Vagina (tissue), 2 donors: Measurements from ENCODE around the gene SEC22C.
A peak's percentile ranks its signal among the peaks of the same experiment; 100 is the strongest.

Experiments used
- POLR2A ChIP-seq, 2 donors: fragments of 450-650 bp; IDR thresholded peaks; one replicate each; pipeline ENCODE4 v1.6.1; 2017; ENCODE audit warnings: antibody characterized with exemption in 2 of 2, mild to moderate bottlenecking in 2 of 2, moderate library complexity in 2 of 2
- POLR2AphosphoS5 ChIP-seq, 2 donors: sonication (generic); formaldehyde crosslinking; IDR thresholded peaks; one replicate each; pipeline ENCODE4 v1.9.0; 2017; ENCODE audit warnings: antibody characterized with exemption in 2 of 2, mild to moderate bottlenecking in 2 of 2, low read depth in 1 of 2; ENCODE audit not compliant: insufficient read depth in 1 of 2
- TF ChIP-seq, protein P1 (sequence below), 3 experiments: fragments of 450-650 bp in 2 of 3; fragments of 200-600 bp in 1 of 3; sonication (generic) in 1 of 3; IDR thresholded peaks; one replicate each; pipeline ENCODE4 v1.5.1; 2017 to 2019; ENCODE audit warnings: antibody characterized with exemption in 3 of 3, mild to moderate bottlenecking in 2 of 3, moderate library complexity in 2 of 3

- TF ChIP-seq, protein P1, sequence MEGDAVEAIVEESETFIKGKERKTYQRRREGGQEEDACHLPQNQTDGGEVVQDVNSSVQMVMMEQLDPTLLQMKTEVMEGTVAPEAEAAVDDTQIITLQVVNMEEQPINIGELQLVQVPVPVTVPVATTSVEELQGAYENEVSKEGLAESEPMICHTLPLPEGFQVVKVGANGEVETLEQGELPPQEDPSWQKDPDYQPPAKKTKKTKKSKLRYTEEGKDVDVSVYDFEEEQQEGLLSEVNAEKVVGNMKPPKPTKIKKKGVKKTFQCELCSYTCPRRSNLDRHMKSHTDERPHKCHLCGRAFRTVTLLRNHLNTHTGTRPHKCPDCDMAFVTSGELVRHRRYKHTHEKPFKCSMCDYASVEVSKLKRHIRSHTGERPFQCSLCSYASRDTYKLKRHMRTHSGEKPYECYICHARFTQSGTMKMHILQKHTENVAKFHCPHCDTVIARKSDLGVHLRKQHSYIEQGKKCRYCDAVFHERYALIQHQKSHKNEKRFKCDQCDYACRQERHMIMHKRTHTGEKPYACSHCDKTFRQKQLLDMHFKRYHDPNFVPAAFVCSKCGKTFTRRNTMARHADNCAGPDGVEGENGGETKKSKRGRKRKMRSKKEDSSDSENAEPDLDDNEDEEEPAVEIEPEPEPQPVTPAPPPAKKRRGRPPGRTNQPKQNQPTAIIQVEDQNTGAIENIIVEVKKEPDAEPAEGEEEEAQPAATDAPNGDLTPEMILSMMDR (IDR thresholded peaks at IDR 0.05) = peak; percentile 46 to 52 (median 46)
- TF ChIP-seq POLR2A (IDR thresholded peaks at IDR 0.05) (no peak), POLR2AphosphoS5 (IDR thresholded peaks at IDR 0.05; ENCODE audit: insufficient read depth in 1 of 2, low read depth in 1 of 2) (no peak)
These were observed 41.7 kb downstream of the SEC22C start for GRCh38 chr3:42539871-42540714.
